GM21367 (cell line): ENCODE results near the gene MRTFA.
"Not testable (repeated sequence)": the region's sequence is repeated elsewhere in the genome, so short reads cannot be mapped to it uniquely, and the experiment has no call there.

Source experiments
- ATAC-seq: cut with Tn5 transposase; IDR thresholded peaks from one replicate; pipeline ENCODE4 v1.9.1; 2021; ENCODE audit not compliant: unreplicated experiment

The MRTFA gene

GRCh38 chr22:40560551-40560950 is 76.0 kb downstream of the MRTFA start:
- ATAC-seq, result no peak

- ATAC-seq, result no peak
Measured at GRCh38 chr22:40557972-40558371, 78.5 kb downstream of the MRTFA start.

- ATAC-seq, result no peak
Measured at GRCh38 chr22:40556641-40557040, 79.9 kb downstream of the MRTFA start.

- not testable (repeated sequence) for ATAC-seq
Measured at GRCh38 chr22:40554023-40554422, 82.5 kb downstream of the MRTFA start.

GRCh38 chr22:40553014-40553554 is 83.4 kb downstream of the MRTFA start:
- ATAC-seq, result no peak

GRCh38 chr22:40552070-40552469 is 84.4 kb downstream of the MRTFA start:
- ATAC-seq, result no peak

- ATAC-seq, result no peak
Measured at GRCh38 chr22:40547729-40548143, 88.8 kb downstream of the MRTFA start.

GRCh38 chr22:40544758-40545157 is 91.8 kb downstream of the MRTFA start:
- ATAC-seq, result no peak

GRCh38 chr22:40542821-40543540 is 93.5 kb downstream of the MRTFA start:
- no peak for ATAC-seq

GRCh38 chr22:40541300-40541699 is 95.2 kb downstream of the MRTFA start:
- ATAC-seq, result no peak

GRCh38 chr22:40540265-40540664 is 96.3 kb downstream of the MRTFA start:
- no peak for ATAC-seq

GRCh38 chr22:40536149-40536548 is 100.4 kb downstream of the MRTFA start:
- ATAC-seq, result not testable (repeated sequence)

GRCh38 chr22:40535642-40536041 is 100.9 kb downstream of the MRTFA start:
- no peak for ATAC-seq

- ATAC-seq, result no peak
Measured at GRCh38 chr22:40535189-40535512, 101.4 kb downstream of the MRTFA start.

- no peak for ATAC-seq
Measured at GRCh38 chr22:40534379-40535188, 101.9 kb downstream of the MRTFA start.

- ATAC-seq, result peak; percentile 50
Measured at GRCh38 chr22:40533712-40534378, 102.7 kb downstream of the MRTFA start.

- ATAC-seq, result no peak
Measured at GRCh38 chr22:40531951-40532900, 104.3 kb downstream of the MRTFA start.

GRCh38 chr22:40530391-40530790 is 106.1 kb downstream of the MRTFA start:
- ATAC-seq, result not testable (repeated sequence)

- no peak for ATAC-seq
Measured at GRCh38 chr22:40529821-40530220, 106.7 kb downstream of the MRTFA start.

- ATAC-seq, result no peak
Measured at GRCh38 chr22:40526960-40527359, 109.6 kb downstream of the MRTFA start.
